GM12875 (cell line): ENCODE data around the gene CACNA1C.

ENCODE experiments used
- H3K4me3 ChIP-seq: one replicate; pipeline ENCODE4 v1.5.1; 2011; ENCODE audit warnings: low read depth, low read length, control low read depth
- TF ChIP-seq, protein P1 (sequence below): IDR thresholded peaks from 2 replicates; pipeline ENCODE4 v1.5.1; 2011; ENCODE audit warnings: low read depth, mild to moderate bottlenecking, control low read depth, inconsistent platforms, low read length, moderate library complexity, borderline replicate concordance; ENCODE audit not compliant: insufficient read depth

Gene CACNA1C

DNA sequence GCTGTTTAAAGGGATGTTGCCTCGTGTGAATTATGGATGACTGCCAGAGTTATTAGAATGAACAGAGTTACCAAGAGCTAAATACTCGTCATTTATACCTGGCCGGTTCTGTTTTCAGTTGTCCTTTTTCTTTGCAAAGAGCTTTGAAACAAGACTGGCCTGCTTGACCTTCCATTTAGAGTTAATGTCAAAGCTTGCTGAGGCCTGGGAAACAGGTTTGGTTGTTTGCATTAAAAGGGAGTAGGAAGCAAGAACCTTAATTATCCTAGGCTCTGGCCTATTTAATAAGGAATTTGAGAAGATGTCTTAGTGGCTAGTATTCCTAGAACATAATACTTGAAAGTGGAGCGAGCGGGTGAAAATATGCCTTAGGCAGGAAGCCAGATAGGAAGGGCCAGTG lies 233.3 kb downstream of the CACNA1C start:
- TF ChIP-seq, protein P1, sequence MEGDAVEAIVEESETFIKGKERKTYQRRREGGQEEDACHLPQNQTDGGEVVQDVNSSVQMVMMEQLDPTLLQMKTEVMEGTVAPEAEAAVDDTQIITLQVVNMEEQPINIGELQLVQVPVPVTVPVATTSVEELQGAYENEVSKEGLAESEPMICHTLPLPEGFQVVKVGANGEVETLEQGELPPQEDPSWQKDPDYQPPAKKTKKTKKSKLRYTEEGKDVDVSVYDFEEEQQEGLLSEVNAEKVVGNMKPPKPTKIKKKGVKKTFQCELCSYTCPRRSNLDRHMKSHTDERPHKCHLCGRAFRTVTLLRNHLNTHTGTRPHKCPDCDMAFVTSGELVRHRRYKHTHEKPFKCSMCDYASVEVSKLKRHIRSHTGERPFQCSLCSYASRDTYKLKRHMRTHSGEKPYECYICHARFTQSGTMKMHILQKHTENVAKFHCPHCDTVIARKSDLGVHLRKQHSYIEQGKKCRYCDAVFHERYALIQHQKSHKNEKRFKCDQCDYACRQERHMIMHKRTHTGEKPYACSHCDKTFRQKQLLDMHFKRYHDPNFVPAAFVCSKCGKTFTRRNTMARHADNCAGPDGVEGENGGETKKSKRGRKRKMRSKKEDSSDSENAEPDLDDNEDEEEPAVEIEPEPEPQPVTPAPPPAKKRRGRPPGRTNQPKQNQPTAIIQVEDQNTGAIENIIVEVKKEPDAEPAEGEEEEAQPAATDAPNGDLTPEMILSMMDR = no peak
- H3K4me3 ChIP-seq = no peak overlapping the region

DNA sequence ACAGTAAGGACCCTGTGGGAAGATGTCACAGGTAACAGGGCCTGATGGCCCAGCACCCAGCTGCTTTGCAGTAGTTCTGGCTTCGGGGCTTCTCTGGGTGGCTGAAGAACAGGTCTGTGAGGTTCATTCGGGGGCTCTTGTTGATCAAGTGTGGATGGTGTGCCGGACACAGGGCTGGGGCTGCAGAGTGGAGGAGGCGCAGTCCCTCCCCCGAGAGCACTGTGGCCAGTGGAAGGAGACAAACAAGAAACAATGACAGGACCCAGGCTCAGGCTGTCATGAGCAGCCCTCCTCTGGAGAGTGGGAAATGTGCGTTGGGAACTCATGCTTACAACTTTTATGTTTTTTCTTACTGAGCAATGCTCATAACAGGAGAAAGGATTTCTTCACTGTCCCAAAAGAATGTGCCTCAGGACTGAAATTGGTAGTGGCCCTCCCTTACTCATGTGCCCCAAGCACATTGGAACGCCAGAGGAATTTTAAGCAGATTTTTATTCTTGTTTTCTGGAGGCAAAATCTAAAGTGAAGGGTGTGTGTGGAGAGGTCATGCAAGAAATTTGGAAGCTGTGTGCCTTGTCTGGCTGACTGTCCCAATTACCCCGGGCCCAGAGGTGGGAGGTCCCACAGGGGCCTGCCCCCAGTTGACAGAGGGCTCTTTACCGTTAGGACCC lies 233.8 kb downstream of the CACNA1C start:
- no peak overlapping the region for H3K4me3 ChIP-seq
- TF ChIP-seq, protein P1 = no peak

DNA sequence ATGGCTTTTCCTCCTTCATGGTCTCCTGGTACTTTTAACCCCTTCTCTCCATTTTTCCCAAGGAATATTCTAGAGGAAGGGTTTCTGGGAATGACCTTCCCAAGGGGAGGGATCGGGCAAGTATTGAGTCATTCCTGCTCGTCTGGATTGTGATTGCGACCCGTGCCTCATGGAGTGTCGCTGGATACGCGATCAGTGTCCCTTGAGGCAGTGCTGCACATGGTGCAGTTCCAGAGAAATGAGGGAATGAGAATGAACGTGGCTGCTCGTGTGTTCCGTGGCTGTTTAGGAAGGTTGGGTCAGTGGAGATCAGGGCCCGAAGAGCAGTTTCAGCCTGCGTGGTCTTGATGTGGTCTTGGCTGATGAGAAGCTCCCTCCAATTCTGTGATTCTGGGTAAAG lies 234.4 kb downstream of the CACNA1C start:
- H3K4me3 ChIP-seq = no peak overlapping the region
- TF ChIP-seq, protein P1 = no peak

DNA sequence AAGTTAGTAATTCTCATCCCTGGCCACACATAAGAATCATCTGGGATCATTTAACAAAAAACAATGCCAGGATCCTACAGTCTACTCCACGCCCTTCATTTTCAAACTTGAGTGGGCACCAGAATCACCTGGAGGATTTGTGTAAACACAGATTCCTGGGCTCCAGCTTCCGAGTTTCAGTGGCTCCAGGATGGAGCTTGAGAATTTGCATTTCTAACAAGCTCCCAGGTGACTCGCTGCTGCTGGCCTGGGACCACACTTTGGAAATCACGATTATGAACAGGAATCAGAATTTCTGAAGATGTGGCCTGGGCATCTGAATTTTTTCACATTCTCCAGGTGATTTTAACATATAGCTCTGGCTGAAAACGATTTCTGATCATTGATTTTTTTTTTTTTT lies 234.8 kb downstream of the CACNA1C start:
- TF ChIP-seq, protein P1 = no peak
- no peak overlapping the region for H3K4me3 ChIP-seq

DNA sequence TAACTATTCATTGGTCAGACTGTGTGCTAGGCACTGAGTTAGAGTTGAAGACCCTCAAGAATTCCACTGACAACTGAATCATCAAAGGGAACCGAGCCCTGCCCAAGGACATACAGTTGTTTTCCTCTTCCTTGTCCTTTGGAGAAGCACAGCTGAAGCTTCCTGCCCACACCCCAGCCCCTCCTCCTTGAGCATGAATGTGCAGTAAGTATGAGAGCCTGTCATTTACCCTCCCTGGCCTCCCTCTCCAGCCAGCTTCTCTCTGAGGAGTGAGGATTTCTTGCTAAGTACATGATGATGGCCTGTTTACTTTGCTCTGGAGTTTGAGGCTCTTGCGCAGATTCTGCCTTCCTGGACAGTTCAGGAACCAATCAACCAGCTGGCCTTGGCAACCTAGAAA lies 235.2 kb downstream of the CACNA1C start:
- H3K4me3 ChIP-seq = no peak overlapping the region
- TF ChIP-seq, protein P1 = no peak

DNA sequence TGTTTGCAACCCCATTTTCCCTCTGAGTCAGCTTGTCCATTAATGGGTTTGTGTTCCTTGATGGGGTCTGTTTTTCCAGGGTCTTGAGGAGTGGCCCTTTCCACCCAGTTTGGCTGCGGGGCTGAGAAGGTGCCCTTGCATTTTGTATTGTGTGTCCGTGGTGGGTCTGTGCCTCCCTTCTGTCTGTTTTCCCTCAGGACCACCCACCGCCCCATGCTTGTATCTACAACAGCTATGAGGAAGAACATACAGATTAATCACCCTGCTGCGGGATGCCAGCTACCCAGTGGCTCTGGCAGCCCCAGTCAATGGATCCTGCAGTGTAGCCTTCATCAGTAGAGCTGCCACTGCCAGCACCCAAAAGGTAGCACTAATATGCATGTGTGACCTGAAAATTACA lies 235.7 kb downstream of the CACNA1C start:
- TF ChIP-seq, protein P1 = no peak
- no peak overlapping the region for H3K4me3 ChIP-seq

DNA sequence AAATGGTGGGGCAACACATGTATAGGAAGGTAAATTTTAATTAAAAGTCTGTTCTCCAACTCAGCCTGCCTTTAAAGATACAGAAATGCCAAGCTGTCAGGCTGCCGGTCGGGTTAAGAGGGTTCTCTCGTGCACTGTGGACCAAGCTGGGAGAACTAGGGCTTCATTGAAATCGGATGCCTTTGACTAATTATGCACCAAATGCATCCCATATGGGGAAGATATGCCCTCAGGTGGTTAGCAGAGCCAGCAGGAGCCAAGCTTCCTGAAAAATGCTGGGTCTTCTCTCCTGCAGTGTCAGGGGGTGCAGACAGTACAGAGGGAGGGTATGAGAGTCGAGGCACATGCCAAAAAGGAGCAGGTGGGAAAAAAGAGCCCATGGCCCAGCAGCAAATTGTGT lies 236.1 kb downstream of the CACNA1C start:
- no peak overlapping the region for H3K4me3 ChIP-seq
- TF ChIP-seq, protein P1 = no peak
